A673 (cell line): ENCODE results near the gene PEX19. TPM values are rescaled to one million over a fixed set of nuclear protein-coding genes. Genes with fewer than 3 reads are reported as not detected.

ENCODE experiments used
- BruUV-seq: library from RNA; stranded (reverse); fragments of 400-500 nt; replicated peaks from 2 replicates; lab custom pipeline; 2021; lab: Mats Ljungman, UMichigan
- CTCF ChIA-PET: fragments of 300-600 bp; sonication (Branson Sonifier 250); formaldehyde crosslinking; loops from one replicate; lab custom pipeline; 2022; ENCODE audit warnings: antibody characterized with exemption; lab: Charles Lee
- POLR2A ChIA-PET: fragments of 300-600 bp; sonication (Branson Sonifier 250); formaldehyde crosslinking; loops from one replicate; lab custom pipeline; 2022; ENCODE audit warnings: antibody characterized with exemption; ENCODE audit not compliant: low non-redundant PET; lab: Charles Lee
- DNase-seq: peaks from one replicate; pipeline ENCODE4 v3.0.0-alpha.2; 2015; ENCODE audit warnings: low spot score
- H3K27ac ChIP-seq: fragments of 200-600 bp; sonication (generic); 2 replicates; pipeline ENCODE4 v1.5.1; 2016; ENCODE audit warnings: mixed run types, low read depth, mild to moderate bottlenecking, mixed read lengths, antibody characterized with exemption, low read length; ENCODE audit not compliant: poor library complexity, severe bottlenecking
- H3K27me3 ChIP-seq: fragments of 200-600 bp; sonication (generic); replicated peaks from 2 replicates; pipeline ENCODE4 v1.6.1; 2017; ENCODE audit warnings: mixed run types, low read depth, mild to moderate bottlenecking, mixed read lengths, antibody characterized with exemption, low read length; ENCODE audit not compliant: insufficient read depth, poor library complexity
- H3K36me3 ChIP-seq: fragments of 200-600 bp; sonication (generic); 2 replicates; pipeline ENCODE4 v1.6.1; 2016; ENCODE audit warnings: mixed run types, mild to moderate bottlenecking, mixed read lengths, antibody characterized with exemption, low read length; ENCODE audit not compliant: insufficient read depth, poor library complexity, severe bottlenecking
- H3K4me1 ChIP-seq: fragments of 200-600 bp; sonication (generic); 2 replicates; pipeline ENCODE4 v1.6.1; 2017; ENCODE audit warnings: mixed run types, mild to moderate bottlenecking, mixed read lengths, antibody characterized with exemption, low read length; ENCODE audit not compliant: insufficient read depth, poor library complexity, severe bottlenecking
- H3K4me3 ChIP-seq: fragments of 200-600 bp; sonication (generic); 2 replicates; pipeline ENCODE4 v1.5.1; 2016; ENCODE audit warnings: low read depth, mixed run types, mild to moderate bottlenecking, mixed read lengths, low read length; ENCODE audit not compliant: poor library complexity, severe bottlenecking
- H3K9me3 ChIP-seq: fragments of 200-600 bp; sonication (generic); 2 replicates; pipeline ENCODE4 v1.6.1; 2016; ENCODE audit warnings: mixed run types, low read depth, mild to moderate bottlenecking, mixed read lengths, antibody characterized with exemption, low read length; ENCODE audit not compliant: poor library complexity, severe bottlenecking
- EZH2 ChIP-seq: fragments of 200-600 bp; sonication (generic); IDR thresholded peaks from 2 replicates; pipeline ENCODE4 v1.6.1; 2017; ENCODE audit warnings: borderline replicate concordance, low read depth, mild to moderate bottlenecking, mixed read lengths, antibody characterized with exemption, low read length; ENCODE audit not compliant: poor library complexity, severe bottlenecking
- intact Hi-C: fragments of 100-400 bp; cut with micrococcal nuclease; formaldehyde crosslinking; loops from one replicate; pipeline ENCODE4 v1.10.0; 2022; ENCODE audit not compliant: unreplicated experiment
- total RNA-seq: library from RNA; stranded (reverse); gene quantifications from 2 replicates; pipeline ENCODE4 v1.2.3, GENCODE V29; 2021
- TF ChIP-seq, protein P1 (sequence below): fragments of 300-800, 200-600 bp; sonication (generic); conservative IDR thresholded peaks from 2 replicates; pipeline ENCODE4 v1.5.1; 2017; ENCODE audit warnings: low read depth, mild to moderate bottlenecking, antibody characterized with exemption, low read length, moderate library complexity, mixed read lengths

The PEX19 gene
- total RNA-seq, 1 experiment from 2014 or later = 67.0 TPM

- peaks cover 17% of the 10 kb centered on the region for H3K4me1 ChIP-seq
- TF ChIP-seq, protein P1, sequence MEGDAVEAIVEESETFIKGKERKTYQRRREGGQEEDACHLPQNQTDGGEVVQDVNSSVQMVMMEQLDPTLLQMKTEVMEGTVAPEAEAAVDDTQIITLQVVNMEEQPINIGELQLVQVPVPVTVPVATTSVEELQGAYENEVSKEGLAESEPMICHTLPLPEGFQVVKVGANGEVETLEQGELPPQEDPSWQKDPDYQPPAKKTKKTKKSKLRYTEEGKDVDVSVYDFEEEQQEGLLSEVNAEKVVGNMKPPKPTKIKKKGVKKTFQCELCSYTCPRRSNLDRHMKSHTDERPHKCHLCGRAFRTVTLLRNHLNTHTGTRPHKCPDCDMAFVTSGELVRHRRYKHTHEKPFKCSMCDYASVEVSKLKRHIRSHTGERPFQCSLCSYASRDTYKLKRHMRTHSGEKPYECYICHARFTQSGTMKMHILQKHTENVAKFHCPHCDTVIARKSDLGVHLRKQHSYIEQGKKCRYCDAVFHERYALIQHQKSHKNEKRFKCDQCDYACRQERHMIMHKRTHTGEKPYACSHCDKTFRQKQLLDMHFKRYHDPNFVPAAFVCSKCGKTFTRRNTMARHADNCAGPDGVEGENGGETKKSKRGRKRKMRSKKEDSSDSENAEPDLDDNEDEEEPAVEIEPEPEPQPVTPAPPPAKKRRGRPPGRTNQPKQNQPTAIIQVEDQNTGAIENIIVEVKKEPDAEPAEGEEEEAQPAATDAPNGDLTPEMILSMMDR = no peak
- no peak for TF ChIP-seq EZH2
- CTCF ChIA-PET = interaction anchor here (1.2 kb wide), 1 partner anchor 27 kb away, joined by 4 read pairs; no protein-coding TSS in a partner anchor
- no peak for DNase-seq
- no peak overlapping the region for H3K4me3 ChIP-seq
- intact Hi-C loops = no loop called here
- BruUV-seq = no TSS peak
- no peaks in the 10 kb centered on the region for H3K9me3 ChIP-seq
- no peaks in the 10 kb centered on the region for H3K36me3 ChIP-seq
- H3K27ac ChIP-seq = no peak overlapping the region
- no peaks in the 10 kb centered on the region for H3K27me3 ChIP-seq
- POLR2A ChIA-PET = no interaction called here
These were observed 20.1 kb downstream of the PEX19 start for GRCh38 chr1:160264795-160265307.

DNA sequence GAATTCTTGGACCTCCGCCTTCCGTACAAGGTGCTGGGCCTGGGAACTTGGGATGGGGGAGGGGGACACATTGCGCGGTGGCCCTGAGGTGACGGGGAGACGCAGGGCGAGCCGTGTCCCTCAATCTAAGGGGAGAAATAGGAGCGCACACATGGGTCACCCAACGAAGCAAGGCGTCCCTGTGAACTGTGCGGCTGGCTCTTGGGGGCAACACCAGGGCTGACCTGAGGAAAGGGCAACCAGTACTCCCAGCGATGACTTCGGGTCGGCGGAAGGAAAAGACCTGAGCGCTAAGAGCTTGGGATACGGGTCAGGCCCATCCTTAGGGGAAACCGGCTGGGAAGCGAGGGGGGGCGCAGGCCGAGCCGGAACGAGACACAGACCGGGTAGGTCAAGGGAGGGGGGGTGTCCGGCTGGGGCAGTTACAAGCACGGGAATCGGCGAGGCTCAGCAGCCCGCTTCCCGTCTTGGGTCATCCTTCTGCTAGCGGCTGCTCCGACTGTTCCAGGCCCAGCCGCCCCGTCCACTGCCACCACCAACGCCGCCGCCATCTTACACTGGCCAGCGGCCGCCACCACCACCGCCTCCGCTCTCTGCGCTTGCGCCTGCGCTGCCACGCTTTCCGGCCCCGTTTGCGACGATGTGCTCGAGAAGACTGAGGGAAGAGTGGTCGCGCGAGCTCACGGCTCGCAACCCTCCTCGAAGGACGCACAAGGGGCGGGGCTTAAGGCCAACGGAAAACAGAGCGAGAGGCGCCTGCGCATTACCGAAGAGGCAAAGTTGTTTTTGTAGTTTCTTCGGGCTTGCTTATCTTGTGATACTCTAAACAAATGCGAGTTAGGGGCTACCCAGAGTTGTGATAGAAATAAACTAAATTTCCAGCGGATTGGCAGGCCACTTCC, 22.8 kb downstream of the PEX19 start, which contains the start of gene DCAF8:
Gene DCAF8 (minus strand): TSS at position 657 of the 902 bp plus-strand sequence. CDS start 18,541 bp downstream, outside the sequence.
- peaks cover 21% of the 10 kb centered on the region for H3K4me1 ChIP-seq
- ChIA-PET POLR2A (interaction anchor here (0.5 to 0.6 kb wide), 2 partner anchors 19 to 189 kb away, joined by 7 read pairs; no protein-coding TSS in a partner anchor), CTCF (interaction anchor here (0.6 to 1.0 kb wide), 3 partner anchors 10 to 71 kb away, joined by 3 to 4 read pairs (median 3); no protein-coding TSS in a partner anchor)
- no peaks in the 10 kb centered on the region for H3K9me3 ChIP-seq
- TSS peak; percentile 37 for BruUV-seq
- TF ChIP-seq, protein P1 = no peak
- no peak for TF ChIP-seq EZH2
- H3K27me3 ChIP-seq = no peaks in the 10 kb centered on the region
- no peaks in the 10 kb centered on the region for H3K36me3 ChIP-seq
- H3K27ac ChIP-seq = peak within 1 kb of the TSS; percentile 92
- peak within 1 kb of the TSS; percentile 85 for H3K4me3 ChIP-seq
- DNase-seq = peak; percentile 99
- intact Hi-C loops = no loop called here

GRCh38 chr1:160261556-160261892, 23.4 kb downstream of the PEX19 start:
- ChIA-PET POLR2A (interaction anchor here (0.5 to 0.7 kb wide), 3 partner anchors 17 to 23 kb away, joined by 3 to 7 read pairs (median 4); no protein-coding TSS in a partner anchor), CTCF (interaction anchor here (1.5 kb wide), 1 partner anchor 10 kb away, joined by 11 read pairs; no protein-coding TSS in a partner anchor)
- peak overlapping the region; percentile 92 for H3K27ac ChIP-seq
- H3K27me3 ChIP-seq = no peaks in the 10 kb centered on the region
- DNase-seq = peak; percentile 33
- intact Hi-C loops = no loop called here
- no peak for TF ChIP-seq EZH2
- TF ChIP-seq, protein P1 = no peak
- H3K4me3 ChIP-seq = peak overlapping the region; percentile 85
- H3K9me3 ChIP-seq = no peaks in the 10 kb centered on the region
- H3K4me1 ChIP-seq = peaks cover 27% of the 10 kb centered on the region
- no TSS peak for BruUV-seq
- H3K36me3 ChIP-seq = no peaks in the 10 kb centered on the region
